ENCODE measurements around the gene MAP3K14. TPM values are rescaled to one million over a fixed set of nuclear protein-coding genes. Genes with fewer than 3 reads are reported as not detected.

The MAP3K14 gene
- total and polyA plus RNA-seq, 10 of the 15 experiments (the other 5 are each of a cell fraction or from before 2014, with no cell fraction given): 2.1 to 33.3 (median 19.7) TPM

DNA sequence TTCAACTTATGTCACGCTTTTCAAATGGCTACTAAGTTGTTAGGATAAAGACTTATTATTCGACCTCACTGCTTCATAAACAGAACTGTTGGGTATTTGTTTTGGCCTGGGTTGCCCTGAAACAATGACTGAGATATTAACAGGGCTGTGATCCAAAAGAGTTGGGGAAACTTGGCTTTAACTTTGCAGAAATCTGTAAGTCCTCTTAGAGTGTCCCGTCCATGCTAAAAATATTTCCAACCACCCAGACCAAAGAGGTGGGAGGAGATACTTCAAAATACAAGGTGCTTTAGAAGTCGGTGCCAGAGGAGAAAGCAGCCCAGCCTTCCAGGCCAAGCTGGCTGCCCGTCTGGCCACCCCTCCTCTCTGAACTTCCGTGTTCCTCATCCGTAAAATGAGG is 38.8 kb downstream of the MAP3K14 start:
- ChIA-PET SMC1A (ENCODE audit: uncharacterized antibody, unreplicated experiment) (interaction anchor here (0.9 to 6.0 kb wide), 26 partner anchors 10 to 116 kb away, joined by 3 to 184 read pairs (median 10); partner anchors contain the start of gene MAP3K14), RAD21 (ENCODE audit: unreplicated experiment) (interaction anchor here (0.9 to 6.2 kb wide), 26 partner anchors 11 to 143 kb away, joined by 3 to 150 read pairs (median 6); partner anchors contain the start of genes ACBD4, FMNL1 and MAP3K14), CTCF (interaction anchor here (0.7 to 10.7 kb wide), 31 partner anchors 10 to 138 kb away, joined by 3 to 291 read pairs (median 6); partner anchors contain the start of genes FMNL1 and MAP3K14), POLR2A (interaction anchor here (1.0 to 3.0 kb wide), 9 partner anchors 17 to 112 kb away, joined by 3 to 19 read pairs (median 7); partner anchors contain the start of gene MAP3K14)
- Histone ChIP-seq H3K4me2 (ENCODE audit: control insufficient read depth, insufficient read depth) (no peak overlapping the region), H3K27ac (ENCODE audit: control insufficient read depth, insufficient read depth) (no peak overlapping the region), H3K79me2 (ENCODE audit: control insufficient read depth, insufficient read depth, low read length) (no peaks in the 10 kb centered on the region), H3K4me1 (ENCODE audit: control insufficient read depth, insufficient read depth, low read length) (peaks cover 4% of the 10 kb centered on the region; the same call in 1 of the 2 replicates), H2AFZ (ENCODE audit: control insufficient read depth, low read depth, low read length) (no peak overlapping the region), H3K9ac (ENCODE audit: control insufficient read depth, insufficient read depth, low read length) (no peak overlapping the region), H3K4me3 (no peak overlapping the region), H4K20me1 (ENCODE audit: control insufficient read depth, insufficient read depth) (no peaks in the 10 kb centered on the region), H3K9me3 (replicated peaks; ENCODE audit: control insufficient read depth, insufficient read depth, low read length) (no peaks in the 10 kb centered on the region), H3K36me3 (ENCODE audit: control insufficient read depth in 2 of 2, insufficient read depth in 2 of 2, low read length in 1 of 2) (peaks cover 18 to 28% of the 10 kb centered on the region in 2 experiments), H3K27me3 (replicated peaks in 1 of 2; ENCODE audit: control insufficient read depth in 2 of 2, insufficient read depth in 2 of 2, low read length in 1 of 2) (no peaks in the 10 kb centered on the region)
- in situ Hi-C loops (cut with MboI): loop anchor here (5.0 kb wide), 1 partner anchor 109 kb away; no protein-coding TSS in a partner anchor
- no TSS peak for BruUV-seq (replicated peaks)
- FAIRE-seq (no peak), DNase-seq (ENCODE audit: low read depth, low spot score) (no peak), ATAC-seq (no peak)
- intact Hi-C loops (cut with micrococcal nuclease; ENCODE audit: unreplicated experiment): loop anchor here (1.0 to 5.0 kb wide), 3 partner anchors 37 to 107 kb away; partner anchors contain the start of gene FMNL1
- 83% methylated on average over 7 of the region's 7 CpGs for WGBS (ENCODE audit: insufficient coverage, insufficient replicate concordance, low lambda C conversion rate, missing lambda C conversion rate)
- TF ChIP-seq GABPA (IDR thresholded peaks at IDR 0.05; ENCODE audit: low read depth): no peak
- no peak for TF ChIP-seq KAT2A (conservative IDR thresholded peaks at IDR 0.05; ENCODE audit: control insufficient read depth, low read depth, low read length)

DNA sequence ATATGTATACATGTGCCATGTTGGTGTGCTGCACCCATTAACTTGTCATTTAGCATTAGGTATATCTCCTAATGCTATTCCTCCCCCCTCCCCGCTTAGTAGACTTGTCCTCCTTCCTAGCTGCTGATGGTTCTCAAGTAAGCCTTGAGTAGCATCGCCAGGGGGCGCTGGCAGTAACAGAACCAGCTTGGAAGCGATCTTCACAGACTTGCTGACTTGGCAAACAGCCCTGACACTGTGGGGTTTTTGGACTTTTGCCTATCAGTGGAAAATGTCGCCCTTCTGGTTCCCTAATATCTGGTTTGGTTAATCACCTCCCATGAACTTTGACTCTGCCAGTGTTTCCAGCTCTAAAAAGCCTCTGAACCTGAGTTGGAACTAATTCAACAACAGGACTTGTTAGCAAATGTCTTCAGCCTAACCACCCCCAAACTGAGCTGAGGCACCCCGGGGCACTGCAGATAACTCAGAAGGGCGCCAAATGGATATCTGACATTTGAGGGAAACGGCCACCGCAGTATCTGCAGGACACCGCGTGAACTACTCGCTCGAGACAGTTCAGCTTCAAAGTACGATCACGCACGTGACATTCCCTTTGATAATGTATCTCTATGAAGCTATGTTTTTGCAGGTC is 39.5 kb downstream of the MAP3K14 start:
- in situ Hi-C loops (cut with MboI): loop anchor here (5.0 kb wide), 1 partner anchor 110 kb away; no protein-coding TSS in a partner anchor
- TF ChIP-seq STAT1 (conservative IDR thresholded peaks at IDR 0.05): no peak
- no peak for TF ChIP-seq SMAD5 (IDR thresholded peaks at IDR 0.05; ENCODE audit: low read depth)
- TF ChIP-seq CHD4 (IDR thresholded peaks at IDR 0.05): no peak
- TF ChIP-seq, protein P1, sequence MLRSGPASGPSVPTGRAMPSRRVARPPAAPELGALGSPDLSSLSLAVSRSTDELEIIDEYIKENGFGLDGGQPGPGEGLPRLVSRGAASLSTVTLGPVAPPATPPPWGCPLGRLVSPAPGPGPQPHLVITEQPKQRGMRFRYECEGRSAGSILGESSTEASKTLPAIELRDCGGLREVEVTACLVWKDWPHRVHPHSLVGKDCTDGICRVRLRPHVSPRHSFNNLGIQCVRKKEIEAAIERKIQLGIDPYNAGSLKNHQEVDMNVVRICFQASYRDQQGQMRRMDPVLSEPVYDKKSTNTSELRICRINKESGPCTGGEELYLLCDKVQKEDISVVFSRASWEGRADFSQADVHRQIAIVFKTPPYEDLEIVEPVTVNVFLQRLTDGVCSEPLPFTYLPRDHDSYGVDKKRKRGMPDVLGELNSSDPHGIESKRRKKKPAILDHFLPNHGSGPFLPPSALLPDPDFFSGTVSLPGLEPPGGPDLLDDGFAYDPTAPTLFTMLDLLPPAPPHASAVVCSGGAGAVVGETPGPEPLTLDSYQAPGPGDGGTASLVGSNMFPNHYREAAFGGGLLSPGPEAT (IDR thresholded peaks at IDR 0.05; ENCODE audit: low read depth): no peak
- TF ChIP-seq ZNF592 (IDR thresholded peaks at IDR 0.05): no peak
- TF ChIP-seq KDM1A (IDR thresholded peaks at IDR 0.05; ENCODE audit: borderline replicate concordance): no peak
- TF ChIP-seq IKZF1 (conservative IDR thresholded peaks at IDR 0.05): 0 out of 2 replicates have a peak, but pooled peaks have one; percentile 16

More for the DNA sequence above, 39.5 kb downstream of the MAP3K14 start:
- ATAC-seq: peak; percentile 99
- H2AFZ ChIP-seq (ENCODE audit: control insufficient read depth, low read depth, low read length): no peak overlapping the region
- TSS peak; percentile 10 for BruUV-seq (replicated peaks)
- RAD21 ChIA-PET (ENCODE audit: unreplicated experiment): interaction anchor here (0.5 to 6.2 kb wide), 33 partner anchors 11 to 142 kb away, joined by 3 to 150 read pairs (median 5); partner anchors contain the start of genes ACBD4, FMNL1 and MAP3K14
- 54% methylated on average over 16 of the region's 16 CpGs for WGBS (ENCODE audit: insufficient coverage, insufficient replicate concordance, low lambda C conversion rate, missing lambda C conversion rate)
- H3K4me1 ChIP-seq (ENCODE audit: control insufficient read depth, insufficient read depth, low read length): peaks cover 4% of the 10 kb centered on the region; the same call in 1 of the 2 replicates
- peak; percentile 96 for FAIRE-seq
- no peak overlapping the region for H3K4me3 ChIP-seq
- no peak overlapping the region for H3K4me2 ChIP-seq (ENCODE audit: control insufficient read depth, insufficient read depth)
- H4K20me1 ChIP-seq (ENCODE audit: control insufficient read depth, insufficient read depth): no peaks in the 10 kb centered on the region
- no peaks in the 10 kb centered on the region for H3K79me2 ChIP-seq (ENCODE audit: control insufficient read depth, insufficient read depth, low read length)
- DNase-seq (ENCODE audit: low read depth, low spot score): peak; percentile 66
- intact Hi-C loops (cut with micrococcal nuclease; ENCODE audit: unreplicated experiment): loop anchor here (1.0 to 5.0 kb wide), 3 partner anchors 38 to 108 kb away; partner anchors contain the start of gene FMNL1
- H3K27me3 ChIP-seq (replicated peaks in 1 of 2; ENCODE audit: control insufficient read depth in 2 of 2, insufficient read depth in 2 of 2, low read length in 1 of 2): no peaks in the 10 kb centered on the region
- POLR2A ChIA-PET: interaction anchor here (0.7 to 3.0 kb wide), 9 partner anchors 17 to 112 kb away, joined by 4 to 19 read pairs (median 7); partner anchors contain the start of gene MAP3K14
- H3K9ac ChIP-seq (ENCODE audit: control insufficient read depth, insufficient read depth, low read length): no peak overlapping the region
- CTCF ChIA-PET: interaction anchor here (0.7 to 10.7 kb wide), 44 partner anchors 8 to 142 kb away, joined by 3 to 291 read pairs (median 5); partner anchors contain the start of genes ACBD4, FMNL1 and MAP3K14
- SMC1A ChIA-PET (ENCODE audit: uncharacterized antibody, unreplicated experiment): interaction anchor here (0.7 to 6.0 kb wide), 35 partner anchors 10 to 153 kb away, joined by 3 to 184 read pairs (median 6); partner anchors contain the start of genes ACBD4 and MAP3K14
- no peaks in the 10 kb centered on the region for H3K9me3 ChIP-seq (replicated peaks; ENCODE audit: control insufficient read depth, insufficient read depth, low read length)
- H3K36me3 ChIP-seq (ENCODE audit: control insufficient read depth in 2 of 2, insufficient read depth in 2 of 2, low read length in 1 of 2): peaks cover 14 to 27% of the 10 kb centered on the region in 2 experiments
- 0 out of 2 replicates have a peak overlapping the region, but pooled peaks have one; percentile 22 for H3K27ac ChIP-seq (ENCODE audit: control insufficient read depth, insufficient read depth)

Data from GM12878 (cell line).